NB4 (cell line): ENCODE data around the gene FXYD4.
A peak's percentile ranks its signal among the peaks of the same experiment; 100 is the strongest.

Experiments used
- CTCF ChIP-seq: IDR thresholded peaks from one replicate; pipeline ENCODE4 v1.5.1; 2012; ENCODE audit warnings: low read depth, low read length
- MYC ChIP-seq: IDR thresholded peaks from 2 replicates; pipeline ENCODE4 v1.6.1; 2011; ENCODE audit warnings: low read depth, low read length
- POLR2A ChIP-seq: IDR thresholded peaks from 2 replicates; pipeline ENCODE4 v1.6.1; 2011; ENCODE audit warnings: mild to moderate bottlenecking; ENCODE audit not compliant: insufficient read length; ENCODE audit errors: extremely low read depth
- TF ChIP-seq, protein P1 (sequence below): IDR thresholded peaks from 2 replicates; pipeline ENCODE4 v1.6.1; 2011; ENCODE audit warnings: low read depth, low read length

- TF ChIP-seq CTCF: no peak
- peak; percentile 58 for TF ChIP-seq POLR2A
- peak; percentile 80 for TF ChIP-seq MYC
- TF ChIP-seq, protein P1, sequence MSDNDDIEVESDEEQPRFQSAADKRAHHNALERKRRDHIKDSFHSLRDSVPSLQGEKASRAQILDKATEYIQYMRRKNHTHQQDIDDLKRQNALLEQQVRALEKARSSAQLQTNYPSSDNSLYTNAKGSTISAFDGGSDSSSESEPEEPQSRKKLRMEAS: peak; percentile 93
Measured at GRCh38 chr10:43420369-43421200, 49.1 kb downstream of the FXYD4 start.
